Gastroesophageal sphincter (tissue), 3 donors: Measurements from ENCODE around the gene OR14A16.

Source experiments
- CTCF ChIP-seq, 4 experiments: fragments of 200-600 bp in 2 of 4; fragments of 450-650 bp in 2 of 4; sonication (generic) in 1 of 4; IDR thresholded peaks; one replicate each; pipeline ENCODE4 v1.5.1; 2017 to 2019; ENCODE audit warnings: antibody characterized with exemption in 4 of 4, mild to moderate bottlenecking in 2 of 4, moderate library complexity in 2 of 4
- EP300 ChIP-seq: sonication (generic); formaldehyde crosslinking; IDR thresholded peaks from one replicate; pipeline ENCODE4 v1.6.1; 2017; ENCODE audit warnings: antibody characterized with exemption, mild to moderate bottlenecking
- POLR2A ChIP-seq, 2 donors: fragments of 450-650 bp; IDR thresholded peaks; one replicate each; pipeline ENCODE4 v1.6.1; 2017; ENCODE audit warnings: antibody characterized with exemption in 2 of 2, mild to moderate bottlenecking in 2 of 2, moderate library complexity in 1 of 2
- POLR2AphosphoS5 ChIP-seq: sonication (generic); formaldehyde crosslinking; IDR thresholded peaks from one replicate; pipeline ENCODE4 v1.6.1; 2017; ENCODE audit warnings: antibody characterized with exemption

GRCh38 chr1:247840818-247841217 lies 16.9 kb upstream of the OR14A16 start:
- TF ChIP-seq POLR2AphosphoS5 (no peak), CTCF (IDR thresholded peaks at IDR 0.05) (no peak), POLR2A (IDR thresholded peaks at IDR 0.05) (no peak), EP300 (no peak)
